Fibroblast of lung (primary cell): ENCODE data around the gene LPCAT1.

ENCODE experiments used
- EZH2 ChIP-seq: IDR thresholded peaks from 2 replicates; pipeline ENCODE4 v1.5.1; 2012; ENCODE audit warnings: low read length, control low read depth, mild to moderate bottlenecking; ENCODE audit errors: missing control alignments
- TF ChIP-seq, protein P1 (sequence below), 2 donors: IDR thresholded peaks in 1 of 2; conservative IDR thresholded peaks in 1 of 2; 1 replicate in 1 of 2; 2 replicates in 1 of 2; pipeline ENCODE4 v1.5.1; 2011 to 2012; ENCODE audit warnings: low read length in 2 of 2, control low read depth in 1 of 2, inconsistent platforms in 1 of 2, low read depth in 1 of 2, mild to moderate bottlenecking in 1 of 2

DNA sequence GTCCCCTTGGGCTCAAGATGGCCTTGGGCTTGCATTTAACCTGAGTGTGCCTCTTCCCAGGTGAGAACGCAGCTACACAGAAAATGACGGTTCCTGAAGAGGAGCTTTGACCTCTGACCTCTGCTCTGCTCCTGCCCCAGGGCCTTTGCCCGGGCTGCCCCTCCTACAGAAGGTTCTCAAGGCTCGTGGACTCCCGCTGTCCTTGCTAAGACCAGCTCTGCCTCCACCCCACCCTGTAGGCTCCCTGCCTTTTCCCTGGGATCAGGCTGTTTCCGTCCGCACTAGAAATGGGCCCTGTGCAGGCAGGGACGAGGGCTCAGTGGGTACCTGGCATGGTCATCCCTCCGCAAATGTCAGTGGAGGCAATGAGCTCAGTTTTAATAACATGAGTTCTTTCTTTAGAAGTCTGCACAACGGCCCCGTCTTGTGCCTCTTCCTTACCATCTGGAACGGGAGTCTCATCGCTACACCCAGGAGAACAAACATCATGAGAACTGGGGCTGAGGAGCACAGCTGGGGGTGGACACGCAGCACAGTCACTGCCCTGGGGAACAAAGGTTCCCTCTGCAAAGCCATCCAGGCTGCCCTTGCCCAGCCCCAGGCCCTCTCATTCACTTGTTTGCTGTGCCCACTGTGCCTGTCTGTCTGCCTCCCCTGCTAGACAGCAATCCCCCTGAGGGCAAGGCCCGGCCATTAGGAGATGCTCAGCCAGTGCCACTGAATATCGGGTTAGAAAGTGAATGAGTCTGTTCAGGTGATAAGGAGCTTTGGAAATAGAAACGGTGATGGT, 26.7 kb upstream of the LPCAT1 start:
- TF ChIP-seq, protein P1, sequence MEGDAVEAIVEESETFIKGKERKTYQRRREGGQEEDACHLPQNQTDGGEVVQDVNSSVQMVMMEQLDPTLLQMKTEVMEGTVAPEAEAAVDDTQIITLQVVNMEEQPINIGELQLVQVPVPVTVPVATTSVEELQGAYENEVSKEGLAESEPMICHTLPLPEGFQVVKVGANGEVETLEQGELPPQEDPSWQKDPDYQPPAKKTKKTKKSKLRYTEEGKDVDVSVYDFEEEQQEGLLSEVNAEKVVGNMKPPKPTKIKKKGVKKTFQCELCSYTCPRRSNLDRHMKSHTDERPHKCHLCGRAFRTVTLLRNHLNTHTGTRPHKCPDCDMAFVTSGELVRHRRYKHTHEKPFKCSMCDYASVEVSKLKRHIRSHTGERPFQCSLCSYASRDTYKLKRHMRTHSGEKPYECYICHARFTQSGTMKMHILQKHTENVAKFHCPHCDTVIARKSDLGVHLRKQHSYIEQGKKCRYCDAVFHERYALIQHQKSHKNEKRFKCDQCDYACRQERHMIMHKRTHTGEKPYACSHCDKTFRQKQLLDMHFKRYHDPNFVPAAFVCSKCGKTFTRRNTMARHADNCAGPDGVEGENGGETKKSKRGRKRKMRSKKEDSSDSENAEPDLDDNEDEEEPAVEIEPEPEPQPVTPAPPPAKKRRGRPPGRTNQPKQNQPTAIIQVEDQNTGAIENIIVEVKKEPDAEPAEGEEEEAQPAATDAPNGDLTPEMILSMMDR (conservative IDR thresholded peaks at IDR 0.05 in 1 of 2, IDR thresholded peaks at IDR 0.05 in 1 of 2; ENCODE audit: low read depth in 1 of 2, low read length in 2 of 2), result no peak
- no peak for TF ChIP-seq EZH2
